Stimulated activated CD4-positive, alpha-beta T cell treated with anti-CD3 and anti-CD28 coated beads, Interleukin-12 subunit alpha, Interleukin-12 subunit beta, amount 100 ng/mL, for 48 hours (primary cell): Measurements from ENCODE around the gene HUNK.

Source experiments
- DNase-seq, 3 donors: peaks; one replicate each; pipeline ENCODE4 v3.0.0-alpha.2; 2020; ENCODE audit warnings: low read depth in 2 of 3, low spot score in 1 of 3

HUNK gene

GRCh38 chr21:31948676-31949075, 75.9 kb downstream of the HUNK start:
- DNase-seq: no peak

GRCh38 chr21:31952828-31953227, 80.0 kb downstream of the HUNK start:
- DNase-seq: no peak

GRCh38 chr21:31957631-31958030, 84.8 kb downstream of the HUNK start:
- no peak for DNase-seq

GRCh38 chr21:31959881-31960280, 87.1 kb downstream of the HUNK start:
- no peak for DNase-seq

GRCh38 chr21:31961027-31961426, 88.2 kb downstream of the HUNK start:
- no peak for DNase-seq

- no peak for DNase-seq
Measured at GRCh38 chr21:31961704-31962103, 88.9 kb downstream of the HUNK start.

GRCh38 chr21:31964692-31965091, 91.9 kb downstream of the HUNK start:
- DNase-seq: no peak

GRCh38 chr21:31967334-31967733, 94.5 kb downstream of the HUNK start:
- DNase-seq: no peak

GRCh38 chr21:31972622-31973021, 99.8 kb downstream of the HUNK start:
- DNase-seq: no peak

GRCh38 chr21:31973402-31973944, 100.7 kb downstream of the HUNK start:
- no peak for DNase-seq

GRCh38 chr21:31974454-31974985, 101.7 kb downstream of the HUNK start:
- DNase-seq: no peak

- no peak for DNase-seq
Measured at GRCh38 chr21:31975491-31975890, 102.7 kb downstream of the HUNK start.

- DNase-seq: no peak
Measured at GRCh38 chr21:31977816-31978215, 105.0 kb downstream of the HUNK start.

- no peak for DNase-seq
Measured at GRCh38 chr21:31983120-31983519, 110.3 kb downstream of the HUNK start.

- no peak for DNase-seq
Measured at GRCh38 chr21:31983554-31983953, 110.7 kb downstream of the HUNK start.

- DNase-seq: no peak
Measured at GRCh38 chr21:31985398-31985797, 112.6 kb downstream of the HUNK start.

GRCh38 chr21:31986035-31986856, 113.4 kb downstream of the HUNK start:
- DNase-seq: no peak

- no peak for DNase-seq
Measured at GRCh38 chr21:31987696-31988095, 114.9 kb downstream of the HUNK start.

GRCh38 chr21:31988492-31989290, 115.9 kb downstream of the HUNK start:
- no peak for DNase-seq

- DNase-seq: no peak
Measured at GRCh38 chr21:31991356-31992331, 118.8 kb downstream of the HUNK start.

- DNase-seq: no peak
Measured at GRCh38 chr21:31992391-31992790, 119.6 kb downstream of the HUNK start.
